ENCODE results near the gene SUSD6. TPM values are rescaled to one million over a fixed set of nuclear protein-coding genes. Genes with fewer than 3 reads are reported as not detected.

The SUSD6 gene
- total and polyA plus RNA-seq, 2 experiments from 2014 or later, result 15.7 to 28.4 TPM

DNA sequence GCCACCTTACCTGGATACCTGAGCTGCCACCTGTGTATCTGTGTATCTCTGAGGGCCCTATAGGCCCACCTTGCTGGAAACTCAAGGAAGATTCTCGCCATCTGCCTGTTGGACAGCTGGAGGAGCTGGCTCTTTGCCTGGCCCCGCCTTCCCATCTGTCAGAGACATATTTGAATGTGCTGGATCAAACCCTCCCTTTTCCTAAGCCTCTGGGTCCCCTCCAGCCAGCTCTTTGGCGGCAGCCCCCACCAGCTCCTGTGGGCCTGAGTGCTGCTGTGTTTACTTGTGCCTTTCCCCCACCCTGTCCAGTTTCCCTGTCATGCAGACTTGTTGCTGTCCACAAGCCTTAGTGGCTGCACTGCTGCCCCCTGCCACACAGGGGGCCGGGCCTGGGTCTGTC lies 99.7 kb downstream of the SUSD6 start:
- 88% methylated on average over 4 of the region's 4 CpGs for WGBS (ENCODE audit: low lambda C conversion rate, missing lambda C conversion rate)
- Histone ChIP-seq H3K36me3 (replicated peaks; ENCODE audit: insufficient read depth, low read depth) (no peaks in the 10 kb centered on the region), H3K9me2 (replicated peaks; ENCODE audit: insufficient read depth) (no peaks in the 10 kb centered on the region), H2AFZ (no peak overlapping the region), H3K27ac (no peak overlapping the region), H4K20me1 (ENCODE audit: insufficient read depth, poor library complexity, severe bottlenecking) (no peaks in the 10 kb centered on the region), H3K4me1 (ENCODE audit: insufficient read depth) (peaks cover 31% of the 10 kb centered on the region), H3K27me3 (no peaks in the 10 kb centered on the region), H3K4me3 (no peak overlapping the region), H3K9me3 (ENCODE audit: low read depth) (no peaks in the 10 kb centered on the region), H3K4me2 (no peak overlapping the region), H3K79me2 (peaks cover 5% of the 10 kb centered on the region)
- no peak for TF ChIP-seq EZH2 (IDR thresholded peaks at IDR 0.05; ENCODE audit: borderline replicate concordance)
- TF ChIP-seq, protein P1, sequence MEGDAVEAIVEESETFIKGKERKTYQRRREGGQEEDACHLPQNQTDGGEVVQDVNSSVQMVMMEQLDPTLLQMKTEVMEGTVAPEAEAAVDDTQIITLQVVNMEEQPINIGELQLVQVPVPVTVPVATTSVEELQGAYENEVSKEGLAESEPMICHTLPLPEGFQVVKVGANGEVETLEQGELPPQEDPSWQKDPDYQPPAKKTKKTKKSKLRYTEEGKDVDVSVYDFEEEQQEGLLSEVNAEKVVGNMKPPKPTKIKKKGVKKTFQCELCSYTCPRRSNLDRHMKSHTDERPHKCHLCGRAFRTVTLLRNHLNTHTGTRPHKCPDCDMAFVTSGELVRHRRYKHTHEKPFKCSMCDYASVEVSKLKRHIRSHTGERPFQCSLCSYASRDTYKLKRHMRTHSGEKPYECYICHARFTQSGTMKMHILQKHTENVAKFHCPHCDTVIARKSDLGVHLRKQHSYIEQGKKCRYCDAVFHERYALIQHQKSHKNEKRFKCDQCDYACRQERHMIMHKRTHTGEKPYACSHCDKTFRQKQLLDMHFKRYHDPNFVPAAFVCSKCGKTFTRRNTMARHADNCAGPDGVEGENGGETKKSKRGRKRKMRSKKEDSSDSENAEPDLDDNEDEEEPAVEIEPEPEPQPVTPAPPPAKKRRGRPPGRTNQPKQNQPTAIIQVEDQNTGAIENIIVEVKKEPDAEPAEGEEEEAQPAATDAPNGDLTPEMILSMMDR (IDR thresholded peaks at IDR 0.05; ENCODE audit: poor library complexity), result no peak
- no peak for TF ChIP-seq EZH2phosphoT487 (IDR thresholded peaks at IDR 0.05; ENCODE audit: low read depth, severe bottlenecking, unreplicated experiment)
- no peak for DNase-seq (ENCODE audit: low spot score)

DNA sequence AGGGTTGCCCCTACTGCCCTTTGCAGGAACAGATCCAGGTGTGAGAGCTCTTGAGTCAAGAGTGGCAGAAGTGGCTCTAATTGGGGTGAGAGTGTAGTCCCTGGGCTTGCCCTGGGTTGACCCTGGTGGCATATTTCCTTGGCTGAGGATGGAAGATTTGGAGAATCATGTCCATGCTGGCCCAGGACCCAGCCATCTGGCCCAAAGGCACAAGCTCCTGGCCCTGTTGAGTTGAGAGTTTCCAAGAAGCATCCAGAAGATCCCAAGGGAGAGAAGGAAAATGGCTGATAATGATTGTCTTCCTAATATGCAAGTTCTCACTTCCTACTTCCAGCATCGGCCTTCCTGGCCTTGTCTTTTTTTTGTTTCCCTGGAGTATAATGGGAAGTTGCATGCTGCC lies 100.1 kb downstream of the SUSD6 start:
- no peaks in the 10 kb centered on the region for H4K20me1 ChIP-seq (ENCODE audit: insufficient read depth, poor library complexity, severe bottlenecking)
- H3K27ac ChIP-seq, result no peak overlapping the region
- H3K9me2 ChIP-seq (replicated peaks; ENCODE audit: insufficient read depth), result no peaks in the 10 kb centered on the region
- WGBS (ENCODE audit: low lambda C conversion rate, missing lambda C conversion rate), result 100% methylated on average over 1 of the region's 1 CpG
- H3K4me2 ChIP-seq, result no peak overlapping the region
- peaks cover 5% of the 10 kb centered on the region for H3K79me2 ChIP-seq
- TF ChIP-seq, protein P1 (IDR thresholded peaks at IDR 0.05; ENCODE audit: poor library complexity), result no peak
- TF ChIP-seq EZH2 (IDR thresholded peaks at IDR 0.05; ENCODE audit: borderline replicate concordance) (no peak), EZH2phosphoT487 (IDR thresholded peaks at IDR 0.05; ENCODE audit: low read depth, severe bottlenecking, unreplicated experiment) (no peak)
- no peaks in the 10 kb centered on the region for H3K36me3 ChIP-seq (replicated peaks; ENCODE audit: insufficient read depth, low read depth)
- no peak overlapping the region for H3K4me3 ChIP-seq
- H3K4me1 ChIP-seq (ENCODE audit: insufficient read depth), result peaks cover 35% of the 10 kb centered on the region
- H2AFZ ChIP-seq, result no peak overlapping the region
- H3K9me3 ChIP-seq (ENCODE audit: low read depth), result no peaks in the 10 kb centered on the region
- DNase-seq (ENCODE audit: low spot score), result no peak
- no peaks in the 10 kb centered on the region for H3K27me3 ChIP-seq

DNA sequence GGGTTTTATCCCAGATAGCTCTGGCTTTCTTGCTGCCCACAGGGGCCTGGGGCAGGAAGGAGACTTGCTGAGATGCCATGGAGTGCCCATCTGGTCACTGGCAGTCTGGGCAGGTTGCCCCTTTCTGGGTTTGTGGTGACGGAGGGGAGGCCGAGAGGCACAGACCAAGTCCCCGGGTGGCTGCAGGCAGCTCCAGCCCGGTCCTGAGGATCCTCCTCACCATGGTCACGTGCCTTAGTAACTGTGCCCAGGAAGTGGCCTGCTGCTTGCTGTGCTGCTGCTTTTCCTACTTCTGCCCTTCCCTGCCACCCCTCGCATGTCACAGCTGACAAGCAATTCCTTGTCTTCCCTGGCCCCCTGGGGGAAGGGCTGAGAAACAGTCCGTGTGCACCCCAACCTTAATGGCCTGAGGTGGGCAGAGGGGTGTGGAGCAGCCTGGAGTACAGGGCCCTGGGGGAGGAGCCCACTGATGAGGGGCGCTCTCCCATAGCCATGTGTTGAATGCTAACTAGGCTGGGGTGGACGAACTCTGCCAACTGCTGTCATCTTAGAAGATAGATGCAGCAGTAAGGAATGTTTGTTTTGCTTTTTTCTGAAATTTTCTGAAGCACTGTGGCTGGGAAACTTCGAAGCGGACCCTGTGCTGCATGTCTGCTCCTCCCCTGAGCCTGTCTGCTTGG lies 100.6 kb downstream of the SUSD6 start:
- H4K20me1 ChIP-seq (ENCODE audit: insufficient read depth, poor library complexity, severe bottlenecking), result no peaks in the 10 kb centered on the region
- 80% methylated on average over 11 of the region's 11 CpGs for WGBS (ENCODE audit: low lambda C conversion rate, missing lambda C conversion rate)
- peaks cover 5% of the 10 kb centered on the region for H3K79me2 ChIP-seq
- H3K4me2 ChIP-seq, result no peak overlapping the region
- no peaks in the 10 kb centered on the region for H3K36me3 ChIP-seq (replicated peaks; ENCODE audit: insufficient read depth, low read depth)
- H3K27ac ChIP-seq, result peak overlapping the region; percentile 76
- DNase-seq (ENCODE audit: low spot score), result no peak
- no peaks in the 10 kb centered on the region for H3K27me3 ChIP-seq
- no peaks in the 10 kb centered on the region for H3K9me3 ChIP-seq (ENCODE audit: low read depth)
- H2AFZ ChIP-seq, result no peak overlapping the region
- peaks cover 39% of the 10 kb centered on the region for H3K4me1 ChIP-seq (ENCODE audit: insufficient read depth)
- H3K9me2 ChIP-seq (replicated peaks; ENCODE audit: insufficient read depth), result no peaks in the 10 kb centered on the region
- H3K4me3 ChIP-seq, result no peak overlapping the region
- TF ChIP-seq, protein P1 (IDR thresholded peaks at IDR 0.05; ENCODE audit: poor library complexity), result no peak
- TF ChIP-seq EZH2 (IDR thresholded peaks at IDR 0.05; ENCODE audit: borderline replicate concordance) (no peak), EZH2phosphoT487 (IDR thresholded peaks at IDR 0.05; ENCODE audit: low read depth, severe bottlenecking, unreplicated experiment) (no peak)
